WTC11 (cell line): Measurements from ENCODE around the gene DOP1B. TPM values are rescaled to one million over a fixed set of nuclear protein-coding genes. Genes with fewer than 3 reads are reported as not detected.

Experiments used
- ATAC-seq: fragments of 200-7000 bp; cut with Tn5 transposase; 2 replicates; pipeline ENCODE4 v1.10.0; 2021; ENCODE audit warnings: mild to moderate bottlenecking, moderate library complexity
- CTCF ChIA-PET: fragments of 300-600 bp; sonication (Branson Sonifier 250); formaldehyde crosslinking; loops from one replicate; lab custom pipeline; 2021; ENCODE audit warnings: antibody characterized with exemption; lab: Charles Lee
- POLR2A ChIA-PET: fragments of 350-600 bp; sonication (Branson Sonifier 250); formaldehyde crosslinking; loops from one replicate; lab custom pipeline; 2021; ENCODE audit warnings: antibody characterized with exemption; lab: Charles Lee
- DNase-seq: peaks from one replicate; pipeline ENCODE4 v3.0.0; 2021; ENCODE audit warnings: low spot score
- H3K27ac Mint-ChIP-seq: 2 replicates; pipeline ENCODE4 v1.8.0; 2021; ENCODE audit warnings: mixed read lengths
- H3K27me3 Mint-ChIP-seq: 2 replicates; pipeline ENCODE4 v1.8.0; 2021; ENCODE audit warnings: low read depth, mild to moderate bottlenecking, moderate library complexity, mixed read lengths
- H3K36me3 Mint-ChIP-seq: 2 replicates; pipeline ENCODE4 v1.8.0; 2021; ENCODE audit warnings: mixed read lengths
- H3K4me1 Mint-ChIP-seq: 2 replicates; pipeline ENCODE4 v1.8.0; 2022; ENCODE audit warnings: mixed read lengths
- H3K4me3 Mint-ChIP-seq: 2 replicates; pipeline ENCODE4 v1.8.0; 2021; ENCODE audit warnings: mild to moderate bottlenecking, moderate library complexity, mixed read lengths
- H3K9me3 Mint-ChIP-seq: 2 replicates; pipeline ENCODE4 v1.8.0; 2021; ENCODE audit warnings: mixed read lengths
- ETV6 ChIP-seq: sonication (generic); formaldehyde crosslinking; IDR thresholded peaks from 2 replicates; pipeline ENCODE4 v1.8.1; 2022; ENCODE audit warnings: mild to moderate bottlenecking, missing genetic modification reagents
- GTF2I ChIP-seq: fragments of 250-450 bp; sonication (Bioruptor Pico); conservative IDR thresholded peaks from 2 replicates; pipeline ENCODE4 v1.4.0; 2021; ENCODE audit warnings: mild to moderate bottlenecking
- IRF2 ChIP-seq: sonication (generic); formaldehyde crosslinking; IDR thresholded peaks from 2 replicates; pipeline ENCODE4 v1.8.0; 2022; ENCODE audit warnings: low read depth, missing genetic modification reagents, borderline replicate concordance
- JUN ChIP-seq: sonication (generic); formaldehyde crosslinking; IDR thresholded peaks from 2 replicates; pipeline ENCODE4 v1.8.0; 2023; ENCODE audit warnings: mild to moderate bottlenecking, missing genetic modification reagents
- KAT7 ChIP-seq: sonication (generic); formaldehyde crosslinking; IDR thresholded peaks from 2 replicates; pipeline ENCODE4 v1.8.1; 2023; ENCODE audit warnings: missing genetic modification reagents, mild to moderate bottlenecking, borderline replicate concordance
- MXD4 ChIP-seq: fragments of 250-450 bp; sonication (Bioruptor Pico); IDR thresholded peaks from 2 replicates; pipeline ENCODE4 v1.8.0; 2021; ENCODE audit warnings: mild to moderate bottlenecking, moderate library complexity, borderline replicate concordance
- NR1H2 ChIP-seq: sonication (generic); formaldehyde crosslinking; IDR thresholded peaks from 2 replicates; pipeline ENCODE4 v1.9.0; 2021; ENCODE audit warnings: mild to moderate bottlenecking, moderate library complexity, missing genetic modification reagents
- NR2C2 ChIP-seq: sonication (generic); formaldehyde crosslinking; IDR thresholded peaks from 2 replicates; pipeline ENCODE4 v1.8.0; 2022; ENCODE audit warnings: mild to moderate bottlenecking, missing genetic modification reagents
- NR3C1 ChIP-seq: sonication (generic); formaldehyde crosslinking; conservative IDR thresholded peaks from 2 replicates; pipeline ENCODE4 v1.8.1; 2023; ENCODE audit warnings: low read depth, mild to moderate bottlenecking, missing genetic modification reagents
- OVOL2 ChIP-seq: fragments of 250-450 bp; sonication (Bioruptor Pico); IDR thresholded peaks from 2 replicates; pipeline ENCODE4 v1.9.0; 2021; ENCODE audit warnings: mild to moderate bottlenecking, borderline replicate concordance
- PRRX2 ChIP-seq: fragments of 250-450 bp; sonication (Bioruptor Pico); IDR thresholded peaks from 2 replicates; pipeline ENCODE4 v1.8.0; 2021; ENCODE audit warnings: mild to moderate bottlenecking
- RELA ChIP-seq: sonication (generic); formaldehyde crosslinking; IDR thresholded peaks from 2 replicates; pipeline ENCODE4 v1.8.1; 2022; ENCODE audit warnings: missing genetic modification reagents, mild to moderate bottlenecking, borderline replicate concordance
- SMAD3 ChIP-seq: sonication (generic); formaldehyde crosslinking; IDR thresholded peaks from 2 replicates; pipeline ENCODE4 v1.8.0; 2022; ENCODE audit warnings: missing genetic modification reagents, mild to moderate bottlenecking, borderline replicate concordance
- ZNF138 ChIP-seq: sonication (generic); formaldehyde crosslinking; conservative IDR thresholded peaks from 2 replicates; pipeline ENCODE4 v1.8.1; 2022; ENCODE audit warnings: mild to moderate bottlenecking, moderate library complexity, missing genetic modification reagents
- ZNF416 ChIP-seq: fragments of 250-450 bp; sonication (Bioruptor Pico); IDR thresholded peaks from 2 replicates; pipeline ENCODE4 v1.9.0; 2021; ENCODE audit warnings: mild to moderate bottlenecking, inconsistent platforms
- ZNF423 ChIP-seq: fragments of 250-450 bp; sonication (Bioruptor Pico); IDR thresholded peaks from 2 replicates; pipeline ENCODE4 v2.1.2; 2022; ENCODE audit warnings: mild to moderate bottlenecking, moderate library complexity
- total RNA-seq: library from RNA; stranded (reverse); gene quantifications from 3 replicates; pipeline ENCODE4 v1.2.3, GENCODE V29; 2021
- TF ChIP-seq, protein P1 (sequence below): sonication (generic); formaldehyde crosslinking; IDR thresholded peaks from 2 replicates; pipeline ENCODE4 v1.8.0; 2023; ENCODE audit warnings: missing genetic modification reagents, mild to moderate bottlenecking, borderline replicate concordance
- TF ChIP-seq, protein P2 (sequence below): sonication (generic); formaldehyde crosslinking; IDR thresholded peaks from 2 replicates; pipeline ENCODE4 v1.8.1; 2022; ENCODE audit warnings: low read depth, mild to moderate bottlenecking, moderate library complexity, missing genetic modification reagents, borderline replicate concordance
- TF ChIP-seq, protein P3 (sequence below): fragments of 250-450 bp; sonication (Bioruptor Pico); IDR thresholded peaks from 2 replicates; pipeline ENCODE4 v2.1.2; 2022; ENCODE audit warnings: mild to moderate bottlenecking, moderate library complexity
- TF ChIP-seq, protein P4 (sequence below): sonication (generic); formaldehyde crosslinking; conservative IDR thresholded peaks from 2 replicates; pipeline ENCODE4 v1.8.1; 2022; ENCODE audit warnings: mild to moderate bottlenecking, missing genetic modification reagents
- TF ChIP-seq, protein P5 (sequence below): sonication (generic); formaldehyde crosslinking; IDR thresholded peaks from 2 replicates; pipeline ENCODE4 v1.8.0; 2022; ENCODE audit warnings: mild to moderate bottlenecking, missing genetic modification reagents
- TF ChIP-seq, protein P6 (sequence below): sonication (generic); formaldehyde crosslinking; IDR thresholded peaks from 2 replicates; pipeline ENCODE4 v1.8.1; 2022; ENCODE audit warnings: low read depth, missing genetic modification reagents, borderline replicate concordance

Gene DOP1B
- total RNA-seq, 1 experiment from 2014 or later = 11.4 TPM

DNA sequence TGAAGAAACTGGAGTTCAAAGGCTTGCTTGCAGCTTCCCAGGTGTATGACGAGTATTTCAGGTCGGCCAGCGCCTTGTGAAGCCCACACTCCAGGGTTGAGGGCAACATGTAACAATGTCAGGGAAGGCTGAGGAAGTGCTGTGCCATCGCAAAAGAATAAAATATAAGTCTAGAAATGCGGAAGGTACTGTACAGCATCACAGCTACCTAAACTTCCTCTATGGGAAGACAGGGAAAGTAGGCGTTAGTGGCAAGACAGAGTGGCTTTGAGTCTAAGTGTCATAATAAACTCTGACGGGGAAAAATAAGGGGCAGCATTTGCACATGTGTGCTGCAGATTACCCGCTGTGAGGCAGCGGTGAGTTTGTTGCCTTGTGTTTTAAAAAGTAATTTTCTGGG lies 28.9 kb downstream of the DOP1B start (continued):
- TF ChIP-seq, protein P1, sequence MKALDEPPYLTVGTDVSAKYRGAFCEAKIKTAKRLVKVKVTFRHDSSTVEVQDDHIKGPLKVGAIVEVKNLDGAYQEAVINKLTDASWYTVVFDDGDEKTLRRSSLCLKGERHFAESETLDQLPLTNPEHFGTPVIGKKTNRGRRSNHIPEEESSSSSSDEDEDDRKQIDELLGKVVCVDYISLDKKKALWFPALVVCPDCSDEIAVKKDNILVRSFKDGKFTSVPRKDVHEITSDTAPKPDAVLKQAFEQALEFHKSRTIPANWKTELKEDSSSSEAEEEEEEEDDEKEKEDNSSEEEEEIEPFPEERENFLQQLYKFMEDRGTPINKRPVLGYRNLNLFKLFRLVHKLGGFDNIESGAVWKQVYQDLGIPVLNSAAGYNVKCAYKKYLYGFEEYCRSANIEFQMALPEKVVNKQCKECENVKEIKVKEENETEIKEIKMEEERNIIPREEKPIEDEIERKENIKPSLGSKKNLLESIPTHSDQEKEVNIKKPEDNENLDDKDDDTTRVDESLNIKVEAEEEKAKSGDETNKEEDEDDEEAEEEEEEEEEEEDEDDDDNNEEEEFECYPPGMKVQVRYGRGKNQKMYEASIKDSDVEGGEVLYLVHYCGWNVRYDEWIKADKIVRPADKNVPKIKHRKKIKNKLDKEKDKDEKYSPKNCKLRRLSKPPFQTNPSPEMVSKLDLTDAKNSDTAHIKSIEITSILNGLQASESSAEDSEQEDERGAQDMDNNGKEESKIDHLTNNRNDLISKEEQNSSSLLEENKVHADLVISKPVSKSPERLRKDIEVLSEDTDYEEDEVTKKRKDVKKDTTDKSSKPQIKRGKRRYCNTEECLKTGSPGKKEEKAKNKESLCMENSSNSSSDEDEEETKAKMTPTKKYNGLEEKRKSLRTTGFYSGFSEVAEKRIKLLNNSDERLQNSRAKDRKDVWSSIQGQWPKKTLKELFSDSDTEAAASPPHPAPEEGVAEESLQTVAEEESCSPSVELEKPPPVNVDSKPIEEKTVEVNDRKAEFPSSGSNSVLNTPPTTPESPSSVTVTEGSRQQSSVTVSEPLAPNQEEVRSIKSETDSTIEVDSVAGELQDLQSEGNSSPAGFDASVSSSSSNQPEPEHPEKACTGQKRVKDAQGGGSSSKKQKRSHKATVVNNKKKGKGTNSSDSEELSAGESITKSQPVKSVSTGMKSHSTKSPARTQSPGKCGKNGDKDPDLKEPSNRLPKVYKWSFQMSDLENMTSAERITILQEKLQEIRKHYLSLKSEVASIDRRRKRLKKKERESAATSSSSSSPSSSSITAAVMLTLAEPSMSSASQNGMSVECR (CRISPR knock-in tag) = no peak
- TF ChIP-seq MXD4 = no peak
- TF ChIP-seq NR3C1 (CRISPR knock-in tag) = no peak
- no peak for TF ChIP-seq JUN (CRISPR knock-in tag)

DNA sequence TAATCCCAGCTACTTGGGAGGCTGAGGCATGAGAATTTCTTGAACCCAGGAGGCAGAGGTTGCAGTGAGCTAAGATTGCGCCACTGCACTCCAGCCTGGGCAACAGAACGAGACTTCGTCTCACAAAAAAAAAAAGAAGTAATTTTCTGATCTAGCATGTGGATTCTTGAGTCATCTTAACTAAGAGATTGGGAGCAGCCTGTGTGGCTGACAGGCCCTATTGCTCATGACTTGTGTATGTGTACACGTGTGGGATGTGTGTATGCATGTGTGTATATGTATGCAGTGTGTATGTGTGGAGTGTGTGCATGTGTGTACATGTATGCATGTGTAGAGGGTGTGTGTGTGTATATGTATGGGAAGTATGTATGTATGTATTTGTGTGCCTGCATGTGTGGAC lies 29.5 kb downstream of the DOP1B start:
- peaks cover 2% of the 10 kb centered on the region for H3K9me3 Mint-ChIP-seq
- no peak overlapping the region for H3K4me3 Mint-ChIP-seq
- H3K4me1 Mint-ChIP-seq = peaks cover 5% of the 10 kb centered on the region
- no peaks in the 10 kb centered on the region for H3K36me3 Mint-ChIP-seq
- H3K27ac Mint-ChIP-seq = no peak overlapping the region
- TF ChIP-seq KAT7 (CRISPR knock-in tag) (no peak), OVOL2 (CRISPR knock-in tag) (no peak), ZNF416 (CRISPR knock-in tag) (no peak), ZNF423 (CRISPR knock-in tag) (no peak), NR1H2 (no peak), ZNF138 (no peak), NR2C2 (no peak), GTF2I (CRISPR knock-in tag) (no peak), PRRX2 (no peak), SMAD3 (CRISPR knock-in tag) (no peak), RELA (no peak), ETV6 (no peak), IRF2 (no peak)
- TF ChIP-seq, protein P1 (CRISPR knock-in tag) = no peak
- TF ChIP-seq, protein P2, sequence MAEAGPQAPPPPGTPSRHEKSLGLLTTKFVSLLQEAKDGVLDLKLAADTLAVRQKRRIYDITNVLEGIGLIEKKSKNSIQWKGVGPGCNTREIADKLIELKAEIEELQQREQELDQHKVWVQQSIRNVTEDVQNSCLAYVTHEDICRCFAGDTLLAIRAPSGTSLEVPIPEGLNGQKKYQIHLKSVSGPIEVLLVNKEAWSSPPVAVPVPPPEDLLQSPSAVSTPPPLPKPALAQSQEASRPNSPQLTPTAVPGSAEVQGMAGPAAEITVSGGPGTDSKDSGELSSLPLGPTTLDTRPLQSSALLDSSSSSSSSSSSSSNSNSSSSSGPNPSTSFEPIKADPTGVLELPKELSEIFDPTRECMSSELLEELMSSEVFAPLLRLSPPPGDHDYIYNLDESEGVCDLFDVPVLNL (CRISPR knock-in tag) = no peak
- TF ChIP-seq, protein P3, sequence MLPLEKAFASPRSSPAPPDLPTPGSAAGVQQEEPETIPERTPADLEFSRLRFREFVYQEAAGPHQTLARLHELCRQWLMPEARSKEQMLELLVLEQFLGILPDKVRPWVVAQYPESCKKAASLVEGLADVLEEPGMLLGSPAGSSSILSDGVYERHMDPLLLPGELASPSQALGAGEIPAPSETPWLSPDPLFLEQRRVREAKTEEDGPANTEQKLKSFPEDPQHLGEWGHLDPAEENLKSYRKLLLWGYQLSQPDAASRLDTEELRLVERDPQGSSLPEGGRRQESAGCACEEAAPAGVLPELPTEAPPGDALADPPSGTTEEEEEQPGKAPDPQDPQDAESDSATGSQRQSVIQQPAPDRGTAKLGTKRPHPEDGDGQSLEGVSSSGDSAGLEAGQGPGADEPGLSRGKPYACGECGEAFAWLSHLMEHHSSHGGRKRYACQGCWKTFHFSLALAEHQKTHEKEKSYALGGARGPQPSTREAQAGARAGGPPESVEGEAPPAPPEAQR (CRISPR knock-in tag) = no peak
- TF ChIP-seq, protein P4, sequence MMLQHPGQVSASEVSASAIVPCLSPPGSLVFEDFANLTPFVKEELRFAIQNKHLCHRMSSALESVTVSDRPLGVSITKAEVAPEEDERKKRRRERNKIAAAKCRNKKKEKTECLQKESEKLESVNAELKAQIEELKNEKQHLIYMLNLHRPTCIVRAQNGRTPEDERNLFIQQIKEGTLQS (CRISPR knock-in tag) = no peak
- TF ChIP-seq, protein P5, sequence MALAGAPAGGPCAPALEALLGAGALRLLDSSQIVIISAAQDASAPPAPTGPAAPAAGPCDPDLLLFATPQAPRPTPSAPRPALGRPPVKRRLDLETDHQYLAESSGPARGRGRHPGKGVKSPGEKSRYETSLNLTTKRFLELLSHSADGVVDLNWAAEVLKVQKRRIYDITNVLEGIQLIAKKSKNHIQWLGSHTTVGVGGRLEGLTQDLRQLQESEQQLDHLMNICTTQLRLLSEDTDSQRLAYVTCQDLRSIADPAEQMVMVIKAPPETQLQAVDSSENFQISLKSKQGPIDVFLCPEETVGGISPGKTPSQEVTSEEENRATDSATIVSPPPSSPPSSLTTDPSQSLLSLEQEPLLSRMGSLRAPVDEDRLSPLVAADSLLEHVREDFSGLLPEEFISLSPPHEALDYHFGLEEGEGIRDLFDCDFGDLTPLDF = no peak
- TF ChIP-seq, protein P6, sequence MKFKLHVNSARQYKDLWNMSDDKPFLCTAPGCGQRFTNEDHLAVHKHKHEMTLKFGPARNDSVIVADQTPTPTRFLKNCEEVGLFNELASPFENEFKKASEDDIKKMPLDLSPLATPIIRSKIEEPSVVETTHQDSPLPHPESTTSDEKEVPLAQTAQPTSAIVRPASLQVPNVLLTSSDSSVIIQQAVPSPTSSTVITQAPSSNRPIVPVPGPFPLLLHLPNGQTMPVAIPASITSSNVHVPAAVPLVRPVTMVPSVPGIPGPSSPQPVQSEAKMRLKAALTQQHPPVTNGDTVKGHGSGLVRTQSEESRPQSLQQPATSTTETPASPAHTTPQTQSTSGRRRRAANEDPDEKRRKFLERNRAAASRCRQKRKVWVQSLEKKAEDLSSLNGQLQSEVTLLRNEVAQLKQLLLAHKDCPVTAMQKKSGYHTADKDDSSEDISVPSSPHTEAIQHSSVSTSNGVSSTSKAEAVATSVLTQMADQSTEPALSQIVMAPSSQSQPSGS (CRISPR knock-in tag) = no peak
- ChIA-PET POLR2A (interaction anchor here (0.6 kb wide), 1 partner anchor 134 kb away, joined by 3 read pairs; the partner anchor contains the start of gene MORC3), CTCF (interaction anchor here (1.0 to 2.4 kb wide), 6 partner anchors 10 to 237 kb away, joined by 3 to 10 read pairs (median 4); no protein-coding TSS in a partner anchor)
- no peaks in the 10 kb centered on the region for H3K27me3 Mint-ChIP-seq
- ATAC-seq (no peak), DNase-seq (no peak)
